Central memory CD8-positive, alpha-beta T cell (primary cell): ENCODE data around the gene SMIM32.

Experiments used
- ATAC-seq: fragments of 150-1000 bp; cut with Tn5 transposase; replicated peaks from 2 replicates; pipeline ENCODE4 v1.10.0; 2022; ENCODE audit warnings: mild to moderate bottlenecking, moderate FRiP score, moderate number of reproducible peaks; ENCODE audit not compliant: poor library complexity, severe bottlenecking; ENCODE audit errors: extremely low read depth
- DNase-seq, 2 donors: peaks; one replicate each; pipeline ENCODE4 v3.0.0; 2021; ENCODE audit warnings: low spot score in 2 of 2
- H3K27ac Mint-ChIP-seq: one replicate; pipeline ENCODE4 v1.8.0; 2022; ENCODE audit warnings: low read depth, mild to moderate bottlenecking, moderate library complexity, mixed read lengths
- H3K27me3 Mint-ChIP-seq: one replicate; pipeline ENCODE4 v1.8.0; 2022; ENCODE audit warnings: mixed read lengths
- H3K36me3 Mint-ChIP-seq: one replicate; pipeline ENCODE4 v1.8.0; 2022; ENCODE audit warnings: mild to moderate bottlenecking, moderate library complexity, mixed read lengths; ENCODE audit not compliant: insufficient read depth
- H3K4me1 Mint-ChIP-seq: one replicate; pipeline ENCODE4 v1.8.0; 2022; ENCODE audit warnings: mixed read lengths
- H3K4me3 Mint-ChIP-seq: one replicate; pipeline ENCODE4 v1.8.0; 2022; ENCODE audit warnings: mild to moderate bottlenecking, moderate library complexity, mixed read lengths
- H3K9me3 Mint-ChIP-seq: one replicate; pipeline ENCODE4 v1.8.0; 2022; ENCODE audit warnings: mixed read lengths

Gene SMIM32

GRCh38 chr5:136159457-136159856 lies 33.5 kb downstream of the SMIM32 start:
- ATAC-seq (no peak), DNase-seq (no peak)
- Mint-ChIP-seq H3K27me3 (no peaks in the 10 kb centered on the region), H3K9me3 (no peaks in the 10 kb centered on the region), H3K36me3 (peaks cover 20% of the 10 kb centered on the region), H3K4me1 (peaks cover 24% of the 10 kb centered on the region), H3K4me3 (no peak overlapping the region), H3K27ac (no peak overlapping the region)

GRCh38 chr5:136157514-136157913 lies 35.4 kb downstream of the SMIM32 start:
- H3K9me3 Mint-ChIP-seq, result no peaks in the 10 kb centered on the region
- no peak overlapping the region for H3K4me3 Mint-ChIP-seq
- H3K27me3 Mint-ChIP-seq, result no peaks in the 10 kb centered on the region
- DNase-seq (no peak), ATAC-seq (no peak)
- H3K27ac Mint-ChIP-seq, result no peak overlapping the region
- peaks cover 28% of the 10 kb centered on the region for H3K4me1 Mint-ChIP-seq
- H3K36me3 Mint-ChIP-seq, result peaks cover 14% of the 10 kb centered on the region

- Mint-ChIP-seq H3K4me3 (no peak overlapping the region), H3K4me1 (peaks cover 32% of the 10 kb centered on the region), H3K27ac (no peak overlapping the region), H3K27me3 (no peaks in the 10 kb centered on the region), H3K9me3 (no peaks in the 10 kb centered on the region), H3K36me3 (peaks cover 14% of the 10 kb centered on the region)
- ATAC-seq (no peak), DNase-seq (no peak)
Observed at GRCh38 chr5:136155761-136156160, 37.2 kb downstream of the SMIM32 start.

GRCh38 chr5:136155078-136155477 lies 37.9 kb downstream of the SMIM32 start:
- H3K36me3 Mint-ChIP-seq, result peaks cover 14% of the 10 kb centered on the region
- H3K4me1 Mint-ChIP-seq, result peaks cover 30% of the 10 kb centered on the region
- no peak overlapping the region for H3K4me3 Mint-ChIP-seq

GRCh38 chr5:136153581-136154236 lies 39.3 kb downstream of the SMIM32 start:
- H3K27me3 Mint-ChIP-seq, result no peaks in the 10 kb centered on the region
- peaks cover 14% of the 10 kb centered on the region for H3K36me3 Mint-ChIP-seq
- H3K4me1 Mint-ChIP-seq, result peaks cover 30% of the 10 kb centered on the region
- no peak for ATAC-seq
- no peaks in the 10 kb centered on the region for H3K9me3 Mint-ChIP-seq
- no peak overlapping the region for H3K27ac Mint-ChIP-seq
- no peak for DNase-seq
- H3K4me3 Mint-ChIP-seq, result no peak overlapping the region

More at GRCh38 chr5:136155078-136155477, 37.9 kb downstream of the SMIM32 start:
- DNase-seq, result no peak
- ATAC-seq, result no peak
- no peak overlapping the region for H3K27ac Mint-ChIP-seq
- H3K9me3 Mint-ChIP-seq, result no peaks in the 10 kb centered on the region
- H3K27me3 Mint-ChIP-seq, result no peaks in the 10 kb centered on the region

- DNase-seq (no peak), ATAC-seq (no peak)
- Mint-ChIP-seq H3K9me3 (no peaks in the 10 kb centered on the region), H3K27ac (no peak overlapping the region), H3K27me3 (no peaks in the 10 kb centered on the region), H3K4me3 (no peak overlapping the region), H3K4me1 (peaks cover 35% of the 10 kb centered on the region), H3K36me3 (peaks cover 14% of the 10 kb centered on the region)
Observed at GRCh38 chr5:136149891-136150290, 43.1 kb downstream of the SMIM32 start.

- peaks cover 3% of the 10 kb centered on the region for H3K36me3 Mint-ChIP-seq
- H3K9me3 Mint-ChIP-seq, result no peaks in the 10 kb centered on the region
- DNase-seq (no peak), ATAC-seq (no peak)
- no peak overlapping the region for H3K4me3 Mint-ChIP-seq
- no peaks in the 10 kb centered on the region for H3K27me3 Mint-ChIP-seq
- peaks cover 26% of the 10 kb centered on the region for H3K4me1 Mint-ChIP-seq
- H3K27ac Mint-ChIP-seq, result no peak overlapping the region
Observed at GRCh38 chr5:136147632-136148031, 45.3 kb downstream of the SMIM32 start.

GRCh38 chr5:136146201-136146600 lies 46.8 kb downstream of the SMIM32 start:
- H3K27ac Mint-ChIP-seq, result no peak overlapping the region
- no peak for DNase-seq

GRCh38 chr5:136145030-136145429 lies 47.9 kb downstream of the SMIM32 start:
- H3K4me3 Mint-ChIP-seq, result no peak overlapping the region
- no peaks in the 10 kb centered on the region for H3K27me3 Mint-ChIP-seq
- no peak overlapping the region for H3K27ac Mint-ChIP-seq
- peaks cover 18% of the 10 kb centered on the region for H3K4me1 Mint-ChIP-seq
- DNase-seq, result no peak
- no peak for ATAC-seq
- H3K9me3 Mint-ChIP-seq, result no peaks in the 10 kb centered on the region
- peaks cover 4% of the 10 kb centered on the region for H3K36me3 Mint-ChIP-seq

More at GRCh38 chr5:136146201-136146600, 46.8 kb downstream of the SMIM32 start:
- H3K4me1 Mint-ChIP-seq, result peaks cover 18% of the 10 kb centered on the region
- no peak for ATAC-seq
- peaks cover 3% of the 10 kb centered on the region for H3K36me3 Mint-ChIP-seq
- no peaks in the 10 kb centered on the region for H3K9me3 Mint-ChIP-seq
- no peaks in the 10 kb centered on the region for H3K27me3 Mint-ChIP-seq
- no peak overlapping the region for H3K4me3 Mint-ChIP-seq

- peaks cover 5% of the 10 kb centered on the region for H3K36me3 Mint-ChIP-seq
- H3K27ac Mint-ChIP-seq, result no peak overlapping the region
- H3K4me1 Mint-ChIP-seq, result peaks cover 27% of the 10 kb centered on the region
- ATAC-seq (no peak), DNase-seq (no peak)
- H3K9me3 Mint-ChIP-seq, result no peaks in the 10 kb centered on the region
- H3K27me3 Mint-ChIP-seq, result no peaks in the 10 kb centered on the region
- H3K4me3 Mint-ChIP-seq, result no peak overlapping the region
Observed at GRCh38 chr5:136143763-136144162, 49.2 kb downstream of the SMIM32 start.

- ATAC-seq, result no peak
- H3K4me3 Mint-ChIP-seq, result no peak overlapping the region
- DNase-seq, result no peak
- H3K27ac Mint-ChIP-seq, result no peak overlapping the region
- no peaks in the 10 kb centered on the region for H3K27me3 Mint-ChIP-seq
- no peaks in the 10 kb centered on the region for H3K9me3 Mint-ChIP-seq
- H3K4me1 Mint-ChIP-seq, result peaks cover 28% of the 10 kb centered on the region
- H3K36me3 Mint-ChIP-seq, result peaks cover 3% of the 10 kb centered on the region
Observed at GRCh38 chr5:136143312-136143711, 49.6 kb downstream of the SMIM32 start.

- ATAC-seq, result no peak
- DNase-seq, result no peak
- H3K36me3 Mint-ChIP-seq, result peaks cover 2% of the 10 kb centered on the region
- no peak overlapping the region for H3K27ac Mint-ChIP-seq
- H3K4me1 Mint-ChIP-seq, result peaks cover 36% of the 10 kb centered on the region
- H3K27me3 Mint-ChIP-seq, result no peaks in the 10 kb centered on the region
- H3K4me3 Mint-ChIP-seq, result no peak overlapping the region
- no peaks in the 10 kb centered on the region for H3K9me3 Mint-ChIP-seq
Observed at GRCh38 chr5:136141561-136141960, 51.4 kb downstream of the SMIM32 start.
